Body of pancreas (tissue), 4 donors: ENCODE data around the gene HOMER2.

ENCODE experiments used
- CTCF ChIP-seq, 7 experiments: fragments of 450-650 bp in 4 of 7; fragments of 200-600 bp in 3 of 7; sonication (generic) in 3 of 7; IDR thresholded peaks; one replicate each; pipeline ENCODE4 v1.5.1; 2016 to 2019; ENCODE audit warnings: antibody characterized with exemption in 7 of 7
- POLR2A ChIP-seq, 3 donors: fragments of 450-650 bp; IDR thresholded peaks; one replicate each; pipeline ENCODE4 v1.6.1; 2016; ENCODE audit warnings: antibody characterized with exemption in 3 of 3, mild to moderate bottlenecking in 2 of 3

GRCh38 chr15:82945326-82945725 lies 7.2 kb downstream of the HOMER2 start:
- TF ChIP-seq POLR2A (IDR thresholded peaks at IDR 0.05): no peak
- no peak for TF ChIP-seq CTCF (IDR thresholded peaks at IDR 0.05)
